ENCODE data around the gene RANGRF. TPM values are rescaled to one million over a fixed set of nuclear protein-coding genes. Genes with fewer than 3 reads are reported as not detected.

Gene RANGRF
- total RNA-seq, 1 donor from 2014 or later, result 3.7 TPM

Small RNA genes lying within 50 kb of the gene (small RNA-seq; reads per million reads assigned to genes)
- gene RF00265, result not detected

Other genes starting within 250 kb of the RANGRF start
- gene ALOX15B, start 249.6 kb upstream of the RANGRF start, total RNA-seq, result 0.16 TPM
- gene ALOX12B, start 201.0 kb upstream of the RANGRF start, total RNA-seq, result 1.4 TPM
- 0.47 TPM for gene ALOXE3, start 170.2 kb upstream of the RANGRF start, total RNA-seq
- 0.31 TPM for gene HES7, start 164.6 kb upstream of the RANGRF start, total RNA-seq
- gene PER1, start 136.3 kb upstream of the RANGRF start, total RNA-seq, result 7.8 TPM
- gene VAMP2, start 125.7 kb upstream of the RANGRF start, total RNA-seq, result 27.9 TPM
- gene TMEM107, start 112.3 kb upstream of the RANGRF start, total RNA-seq, result 35.9 TPM
- 4.8 TPM for gene BORCS6, start 98.5 kb upstream of the RANGRF start, total RNA-seq
- 2.7 TPM for gene AURKB, start 78.1 kb upstream of the RANGRF start, total RNA-seq
- gene CTC1, start 40.6 kb upstream of the RANGRF start, total RNA-seq, result 12.2 TPM
- 20.0 TPM for gene PFAS, start 39.4 kb upstream of the RANGRF start, total RNA-seq
- 0.31 TPM for gene SLC25A35, start 6.7 kb downstream of the RANGRF start, total RNA-seq
- gene ARHGEF15, start 21.6 kb downstream of the RANGRF start, total RNA-seq, result 0.47 TPM
- gene ODF4, start 51.2 kb downstream of the RANGRF start, total RNA-seq, result not detected
- 3,834 TPM for gene RPL26, start 94.5 kb downstream of the RANGRF start, total RNA-seq
- not detected for gene RNF222, start 109.2 kb downstream of the RANGRF start, total RNA-seq
- gene NDEL1, start 147.2 kb downstream of the RANGRF start, total RNA-seq, result 47.7 TPM

Data from occipital lobe (tissue), 2 donors.